Ovary (tissue), 9 donors: ENCODE data around the gene MT1F. TPM values are rescaled to one million over a fixed set of nuclear protein-coding genes. Genes with fewer than 3 reads are reported as not detected.

Experiments
- DNase-seq, 5 donors: peaks; one replicate each; pipeline ENCODE4 v3.0.0-alpha.2; 2019 to 2020
- H3K27ac ChIP-seq, 2 donors: fragments of 200-600 bp; one replicate each; pipeline versions ENCODE4 v1.5.1 to v1.8.0; 2019 to 2022
- H3K27me3 ChIP-seq: fragments of 200-600 bp; one replicate; pipeline ENCODE4 v1.8.0; 2022
- H3K36me3 ChIP-seq: fragments of 200-600 bp; sonication (generic); one replicate; pipeline ENCODE4 v1.5.1; 2019
- H3K4me1 ChIP-seq: one replicate; pipeline ENCODE4 v1.8.1; 2013; ENCODE audit warnings: mild to moderate bottlenecking, moderate library complexity; ENCODE audit not compliant: insufficient read depth
- H3K4me3 ChIP-seq: fragments of 200-600 bp; sonication (generic); one replicate; pipeline ENCODE4 v1.5.1; 2017
- H3K9me3 ChIP-seq, 2 donors: fragments of 200-600 bp in 1 of 2; sonication (generic) in 1 of 2; one replicate each; pipeline versions ENCODE4 v1.5.1 to v1.8.1; 2013 to 2019; ENCODE audit warnings: mild to moderate bottlenecking in 1 of 2, moderate library complexity in 1 of 2
- CTCF ChIP-seq, 3 donors: fragments of 450-650 bp in 2 of 3; fragments of 200-600 bp in 1 of 3; IDR thresholded peaks; one replicate each; pipeline versions ENCODE4 v1.5.1 to v1.8.0; 2016 to 2022; ENCODE audit warnings: antibody characterized with exemption in 3 of 3, mild to moderate bottlenecking in 1 of 3
- EP300 ChIP-seq: sonication (generic); formaldehyde crosslinking; IDR thresholded peaks from one replicate; pipeline ENCODE4 v1.6.1; 2017; ENCODE audit warnings: antibody characterized with exemption
- POLR2A ChIP-seq: fragments of 450-650 bp; IDR thresholded peaks from one replicate; pipeline ENCODE4 v1.6.1; 2017; ENCODE audit warnings: antibody characterized with exemption, mild to moderate bottlenecking, moderate library complexity
- WGBS, 3 donors: extraction: QIAGEN DNeasy Blood & Tissue Kit in 1 of 3; methylation state at CpG; one replicate each; pipeline versions ENCODE4 v1.1.5 to v1.1.7; 2013 to 2017; 5-methylcytosine and 5-hydroxymethylcytosine counted together
- intact Hi-C, 4 donors: fragments of 100-400 bp; cut with DNase I; formaldehyde crosslinking; loops; one replicate each; pipeline versions ENCODE4 v1.11.0 to v1.15.1; 2022 to 2023
- polyA plus RNA-seq, 2 donors: library from polyadenylated mRNA; stranded (reverse); fragments of 200-250 nt in 1 of 2; fragments of 350-450 nt in 1 of 2; fragmentation: Illumina TruSeq in 1 of 2; extraction: RNeasy Lipid Tissue Mini Kit (QIAGEN cat#74804) in 1 of 2; gene quantifications; one replicate each; pipeline ENCODE4 v1.2.3, GENCODE V29; 2013 to 2014
- total RNA-seq, 7 donors: library from RNA; depleted of rRNA in 2 of 7; stranded (reverse); fragments of >200 nt in 2 of 7; fragmentation: NEBNext Ultra II Directional in 3 of 7; extraction: Animal tissue kit (Norgen Biotek cat#: 25700) in 3 of 7; gene quantifications; one replicate each; pipeline versions ENCODE4 v1.1.0 to v1.2.4, GENCODE V29; 2016 to 2023
- donor health status: DM: no; HTN: no; CAD: no; lungs with moderate emphysema.
- donor health status: DM: no; HTN: no; CAD: no.
- donor health status: Bipolar disorder and iron deficiency.
- donor health status: DM: yes; HTN: yes; CAD: no.
- donor health status: DM: no; HTN: no; CAD: no.
- donor health status: DM: yes; HTN: yes; CAD: no.

MT1F gene
- total and polyA plus RNA-seq, 9 donors, result 0.73 to 76.3 (median 3.2) TPM; not detected in 1

GRCh38 chr16:56675685-56676210 is 18.0 kb downstream of the MT1F start:
- Histone ChIP-seq H3K27me3 (no peaks in the 10 kb centered on the region), H3K27ac (no peak overlapping the region), H3K4me3 (no peak overlapping the region), H3K9me3 (no peaks in the 10 kb centered on the region), H3K4me1 (no peaks in the 10 kb centered on the region), H3K36me3 (no peaks in the 10 kb centered on the region)
- intact Hi-C loops, result loop anchor here in 1 of 4 donors (10.0 kb wide), 1 partner anchor 51 kb away; the partner anchor contains the start of gene MT1E
- WGBS, 3 donors, result 6 to 10% (median 8%) methylated on average over 32 of the region's 32 CpGs
- no peak for DNase-seq
- TF ChIP-seq CTCF (IDR thresholded peaks at IDR 0.05) (no peak), EP300 (no peak), POLR2A (no peak)

- 73 to 81% (median 79%) methylated on average over 3 of the region's 3 CpGs for WGBS, 3 donors
- no peak for TF ChIP-seq POLR2A
- no peak for TF ChIP-seq CTCF (IDR thresholded peaks at IDR 0.05)
- TF ChIP-seq EP300, result no peak
- H3K4me1 ChIP-seq, result peaks cover 6% of the 10 kb centered on the region
Measured at GRCh38 chr16:56677474-56677873, 19.7 kb downstream of the MT1F start.

GRCh38 chr16:56679078-56679730 is 21.4 kb downstream of the MT1F start:
- no peak overlapping the region for H3K4me3 ChIP-seq
- DNase-seq, result no peak
- intact Hi-C loops, result loop anchor here in 1 of 4 donors (10.0 kb wide), 1 partner anchor 54 kb away; the partner anchor contains the start of gene MT1E
- H3K27me3 ChIP-seq, result no peaks in the 10 kb centered on the region
- peaks cover 14% of the 10 kb centered on the region for H3K4me1 ChIP-seq
- WGBS, 3 donors, result 80 to 94% (median 87%) methylated on average over 3 of the region's 3 CpGs
- TF ChIP-seq EP300, result no peak
- no peak for TF ChIP-seq CTCF (IDR thresholded peaks at IDR 0.05)
- no peak for TF ChIP-seq POLR2A
- H3K27ac ChIP-seq, result no peak overlapping the region
- H3K9me3 ChIP-seq, result no peaks in the 10 kb centered on the region
- no peaks in the 10 kb centered on the region for H3K36me3 ChIP-seq

More at GRCh38 chr16:56677474-56677873, 19.7 kb downstream of the MT1F start:
- intact Hi-C loops, result loop anchor here in 1 of 4 donors (10.0 kb wide), 1 partner anchor 53 kb away; the partner anchor contains the start of gene MT1E
- no peak overlapping the region for H3K27ac ChIP-seq
- no peaks in the 10 kb centered on the region for H3K27me3 ChIP-seq
- H3K36me3 ChIP-seq, result no peaks in the 10 kb centered on the region
- H3K4me3 ChIP-seq, result no peak overlapping the region
- no peaks in the 10 kb centered on the region for H3K9me3 ChIP-seq
- DNase-seq, result no peak

GRCh38 chr16:56679818-56680217 is 22.1 kb downstream of the MT1F start:
- DNase-seq, result no peak
- WGBS, 3 donors, result 80 to 87% (median 85%) methylated on average over 6 of the region's 6 CpGs
- Histone ChIP-seq H3K27me3 (no peaks in the 10 kb centered on the region), H3K4me3 (no peak overlapping the region), H3K27ac (no peak overlapping the region), H3K9me3 (no peaks in the 10 kb centered on the region), H3K4me1 (peaks cover 14% of the 10 kb centered on the region), H3K36me3 (no peaks in the 10 kb centered on the region)
- intact Hi-C loops, result loop anchor here in 2 of 4 donors (10.0 kb wide), 2 partner anchors 55 to 95 kb away; partner anchors contain the start of genes MT1E (in 1 of the 2) and MT3 (in 1 of the 2)
- TF ChIP-seq CTCF (IDR thresholded peaks at IDR 0.05) (no peak), POLR2A (no peak), EP300 (no peak)
